ENCODE data around the gene VWCE.

VWCE gene

GRCh38 chr11:61290905-61291690 is 4.0 kb downstream of the VWCE start:
- H3K27ac ChIP-seq = no peak overlapping the region
- TF ChIP-seq, protein P1, sequence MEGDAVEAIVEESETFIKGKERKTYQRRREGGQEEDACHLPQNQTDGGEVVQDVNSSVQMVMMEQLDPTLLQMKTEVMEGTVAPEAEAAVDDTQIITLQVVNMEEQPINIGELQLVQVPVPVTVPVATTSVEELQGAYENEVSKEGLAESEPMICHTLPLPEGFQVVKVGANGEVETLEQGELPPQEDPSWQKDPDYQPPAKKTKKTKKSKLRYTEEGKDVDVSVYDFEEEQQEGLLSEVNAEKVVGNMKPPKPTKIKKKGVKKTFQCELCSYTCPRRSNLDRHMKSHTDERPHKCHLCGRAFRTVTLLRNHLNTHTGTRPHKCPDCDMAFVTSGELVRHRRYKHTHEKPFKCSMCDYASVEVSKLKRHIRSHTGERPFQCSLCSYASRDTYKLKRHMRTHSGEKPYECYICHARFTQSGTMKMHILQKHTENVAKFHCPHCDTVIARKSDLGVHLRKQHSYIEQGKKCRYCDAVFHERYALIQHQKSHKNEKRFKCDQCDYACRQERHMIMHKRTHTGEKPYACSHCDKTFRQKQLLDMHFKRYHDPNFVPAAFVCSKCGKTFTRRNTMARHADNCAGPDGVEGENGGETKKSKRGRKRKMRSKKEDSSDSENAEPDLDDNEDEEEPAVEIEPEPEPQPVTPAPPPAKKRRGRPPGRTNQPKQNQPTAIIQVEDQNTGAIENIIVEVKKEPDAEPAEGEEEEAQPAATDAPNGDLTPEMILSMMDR (conservative IDR thresholded peaks at IDR 0.05) = peak; percentile 11; the same call in 1 of the 2 replicates

DNA sequence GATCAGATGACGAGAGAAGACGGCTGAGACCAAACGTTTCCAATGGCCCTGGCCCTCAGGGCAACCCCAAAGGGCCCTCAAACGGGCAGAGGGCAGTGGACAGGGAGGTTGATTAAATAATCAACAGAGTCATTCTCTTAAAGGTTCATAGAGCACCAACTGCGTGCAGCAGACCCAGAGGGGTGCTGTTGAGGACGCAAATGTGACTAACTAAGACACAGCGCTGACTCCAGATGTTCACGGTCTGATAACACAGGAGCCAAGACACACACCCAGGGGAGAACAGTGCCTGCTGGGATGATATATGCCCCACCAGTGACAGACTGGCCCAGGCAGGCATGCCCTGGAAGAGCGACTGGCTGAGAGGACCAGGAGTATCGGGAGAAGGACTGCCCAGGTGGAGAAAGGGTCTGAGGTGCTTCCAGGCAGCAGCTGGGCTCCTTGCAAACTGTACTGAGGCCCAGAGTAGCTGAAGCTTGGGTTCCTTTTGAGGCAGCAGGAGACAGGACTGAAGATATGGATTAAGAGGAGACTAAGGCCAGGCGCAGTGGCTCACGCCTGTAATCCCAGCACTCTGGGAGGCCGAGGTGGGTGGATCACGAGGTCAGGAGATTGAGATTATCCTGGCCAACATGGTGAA is 7.7 kb downstream of the VWCE start:
- no peak overlapping the region for H3K27ac ChIP-seq
- TF ChIP-seq, protein P1 (conservative IDR thresholded peaks at IDR 0.05) = no peak

DNA sequence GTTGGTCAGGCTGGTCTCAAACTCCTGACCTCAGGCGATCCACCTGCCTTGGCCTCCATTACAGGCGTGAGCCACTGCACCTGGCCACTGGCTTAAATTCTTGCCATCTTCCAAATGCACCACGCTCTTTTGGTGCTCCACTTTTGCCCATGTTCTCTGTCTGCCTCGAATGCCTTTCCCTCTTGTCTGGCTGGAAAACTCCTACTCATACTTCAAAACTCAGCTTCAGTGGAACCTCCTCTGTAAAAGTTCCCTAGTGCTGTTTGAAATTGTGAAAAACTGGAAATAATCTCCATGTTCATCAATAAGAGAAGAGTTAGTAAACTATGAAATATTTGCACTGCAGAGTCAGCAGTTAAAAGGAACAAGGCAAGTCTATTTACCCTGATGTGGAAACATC is 11.5 kb downstream of the VWCE start:
- TF ChIP-seq, protein P1 (conservative IDR thresholded peaks at IDR 0.05) = no peak
- H3K27ac ChIP-seq = no peak overlapping the region

GRCh38 chr11:61281581-61282250 is 13.4 kb downstream of the VWCE start:
- H3K27ac ChIP-seq = no peak overlapping the region
- TF ChIP-seq, protein P1 (conservative IDR thresholded peaks at IDR 0.05) = no peak

DNA sequence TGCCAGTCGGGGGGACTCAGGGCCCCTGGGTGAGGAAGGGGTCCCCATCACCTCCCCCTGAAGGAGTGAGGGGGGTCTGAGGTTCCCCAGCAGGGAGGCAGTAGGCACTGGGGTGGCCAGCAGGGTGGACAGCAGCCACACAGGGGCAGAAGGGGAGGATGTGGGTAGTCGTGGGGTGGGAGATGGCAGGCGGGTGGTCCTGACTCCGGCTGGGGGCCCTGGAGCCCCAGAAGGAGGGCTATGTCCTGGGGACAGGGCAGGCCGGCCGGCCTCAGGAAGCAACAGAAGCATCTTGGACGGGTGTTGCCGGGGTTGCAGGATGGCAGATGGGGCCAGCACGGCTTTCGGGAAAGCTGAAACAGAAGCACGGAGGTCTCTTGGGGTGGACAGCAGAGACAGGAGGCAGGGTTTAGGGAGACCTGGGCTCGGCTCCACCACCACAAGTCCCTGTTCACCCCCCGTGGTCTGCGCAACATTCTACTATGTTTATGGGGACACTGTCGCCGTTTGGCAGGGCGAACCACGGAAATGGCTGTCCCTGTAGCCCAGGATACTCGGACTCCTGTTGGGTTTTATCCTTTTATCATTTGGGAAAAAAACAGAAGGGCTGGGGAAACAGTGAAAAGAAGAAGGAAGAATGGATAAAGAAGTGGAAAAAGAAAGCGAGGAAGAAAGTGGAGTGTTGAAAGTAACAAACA is 14.1 kb downstream of the VWCE start:
- TF ChIP-seq, protein P1 (conservative IDR thresholded peaks at IDR 0.05) = no peak
- no peak overlapping the region for H3K27ac ChIP-seq

DNA sequence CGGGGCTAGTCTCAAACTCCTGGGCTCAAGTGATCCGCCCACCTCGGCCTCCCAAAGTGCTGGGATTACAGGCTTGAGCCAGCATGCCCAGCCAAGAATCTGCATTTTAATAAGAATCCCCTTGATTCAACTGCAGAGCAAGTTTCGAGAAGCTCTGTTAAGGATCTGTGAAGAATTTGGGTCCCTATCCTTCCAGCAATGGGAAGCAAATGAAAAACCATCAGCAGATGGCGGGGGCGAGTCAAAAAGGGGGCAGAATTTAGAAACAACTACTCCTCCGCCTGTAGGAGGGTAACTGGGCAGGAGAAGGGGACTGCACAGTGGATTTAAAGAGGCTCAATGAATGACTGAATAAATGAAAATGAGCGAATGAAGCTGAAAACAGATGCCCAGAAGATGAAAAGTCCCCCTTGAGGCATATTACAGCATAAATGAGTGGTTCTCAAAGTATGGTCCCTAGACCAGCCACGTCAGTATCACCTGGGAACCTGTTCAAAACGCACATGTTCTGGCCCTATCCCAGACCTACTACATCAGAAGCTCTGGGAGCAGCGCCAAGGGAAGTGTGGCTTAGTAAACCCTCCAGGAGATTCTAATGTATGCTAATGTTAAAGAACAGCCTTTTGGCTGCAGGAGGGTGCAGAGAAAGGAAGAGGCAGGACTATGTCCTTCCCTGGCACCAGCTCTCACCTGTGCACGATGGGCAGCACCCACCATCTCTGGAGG is 15.0 kb downstream of the VWCE start:
- H3K27ac ChIP-seq = no peak overlapping the region
- TF ChIP-seq, protein P1 (conservative IDR thresholded peaks at IDR 0.05) = no peak

All from VCaP (cell line).